ENCODE data around the gene GNG12.

The GNG12 gene

GRCh38 chr1:67696708-67697107 lies 136.6 kb downstream of the GNG12 start:
- H3K27me3 Mint-ChIP-seq (ENCODE audit: low read depth, poor library complexity), result no peaks in the 10 kb centered on the region
- H3K4me1 Mint-ChIP-seq, result peaks cover 20% of the 10 kb centered on the region
- no peak overlapping the region for H3K27ac Mint-ChIP-seq
- TF ChIP-seq, protein P1, sequence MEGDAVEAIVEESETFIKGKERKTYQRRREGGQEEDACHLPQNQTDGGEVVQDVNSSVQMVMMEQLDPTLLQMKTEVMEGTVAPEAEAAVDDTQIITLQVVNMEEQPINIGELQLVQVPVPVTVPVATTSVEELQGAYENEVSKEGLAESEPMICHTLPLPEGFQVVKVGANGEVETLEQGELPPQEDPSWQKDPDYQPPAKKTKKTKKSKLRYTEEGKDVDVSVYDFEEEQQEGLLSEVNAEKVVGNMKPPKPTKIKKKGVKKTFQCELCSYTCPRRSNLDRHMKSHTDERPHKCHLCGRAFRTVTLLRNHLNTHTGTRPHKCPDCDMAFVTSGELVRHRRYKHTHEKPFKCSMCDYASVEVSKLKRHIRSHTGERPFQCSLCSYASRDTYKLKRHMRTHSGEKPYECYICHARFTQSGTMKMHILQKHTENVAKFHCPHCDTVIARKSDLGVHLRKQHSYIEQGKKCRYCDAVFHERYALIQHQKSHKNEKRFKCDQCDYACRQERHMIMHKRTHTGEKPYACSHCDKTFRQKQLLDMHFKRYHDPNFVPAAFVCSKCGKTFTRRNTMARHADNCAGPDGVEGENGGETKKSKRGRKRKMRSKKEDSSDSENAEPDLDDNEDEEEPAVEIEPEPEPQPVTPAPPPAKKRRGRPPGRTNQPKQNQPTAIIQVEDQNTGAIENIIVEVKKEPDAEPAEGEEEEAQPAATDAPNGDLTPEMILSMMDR (IDR thresholded peaks at IDR 0.05), result no peak
- no peaks in the 10 kb centered on the region for H3K36me3 Mint-ChIP-seq (ENCODE audit: low read depth)
- DNase-seq, result no peak
- no peak overlapping the region for H3K4me3 Mint-ChIP-seq
- H3K9me3 Mint-ChIP-seq, result no peaks in the 10 kb centered on the region

- no peaks in the 10 kb centered on the region for H3K36me3 Mint-ChIP-seq (ENCODE audit: low read depth)
- H3K9me3 Mint-ChIP-seq, result no peaks in the 10 kb centered on the region
- TF ChIP-seq, protein P1 (IDR thresholded peaks at IDR 0.05), result no peak
- no peaks in the 10 kb centered on the region for H3K27me3 Mint-ChIP-seq (ENCODE audit: low read depth, poor library complexity)
- DNase-seq, result no peak
- H3K27ac Mint-ChIP-seq, result no peak overlapping the region
- no peak overlapping the region for H3K4me3 Mint-ChIP-seq
- H3K4me1 Mint-ChIP-seq, result peaks cover 15% of the 10 kb centered on the region
Observed at GRCh38 chr1:67695963-67696362, 137.3 kb downstream of the GNG12 start.

DNA sequence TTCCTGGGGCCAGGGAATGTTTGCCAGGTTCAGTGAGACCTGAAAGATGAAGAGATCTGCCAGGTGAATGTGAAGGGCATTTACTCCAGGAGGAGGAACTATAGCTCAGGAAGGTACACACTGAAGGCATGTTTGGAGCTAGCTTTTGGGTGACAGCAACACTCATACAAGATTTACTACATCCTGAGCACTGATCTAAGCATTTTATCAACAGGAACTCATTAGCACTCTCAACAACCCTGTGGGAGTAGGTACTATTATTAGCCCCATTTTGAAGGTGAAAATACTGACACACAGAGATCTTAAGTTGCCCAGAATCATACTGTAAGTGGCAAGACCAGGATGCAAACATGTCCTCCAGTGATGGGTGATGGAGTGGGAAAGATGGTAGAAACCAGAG lies 141.6 kb downstream of the GNG12 start:
- peaks cover 13% of the 10 kb centered on the region for H3K36me3 Mint-ChIP-seq (ENCODE audit: low read depth)
- no peak for DNase-seq
- H3K4me1 Mint-ChIP-seq, result peaks cover 27% of the 10 kb centered on the region
- H3K9me3 Mint-ChIP-seq, result no peaks in the 10 kb centered on the region
- TF ChIP-seq, protein P1 (IDR thresholded peaks at IDR 0.05), result no peak
- H3K4me3 Mint-ChIP-seq, result no peak overlapping the region
- no peaks in the 10 kb centered on the region for H3K27me3 Mint-ChIP-seq (ENCODE audit: low read depth, poor library complexity)
- no peak overlapping the region for H3K27ac Mint-ChIP-seq

DNA sequence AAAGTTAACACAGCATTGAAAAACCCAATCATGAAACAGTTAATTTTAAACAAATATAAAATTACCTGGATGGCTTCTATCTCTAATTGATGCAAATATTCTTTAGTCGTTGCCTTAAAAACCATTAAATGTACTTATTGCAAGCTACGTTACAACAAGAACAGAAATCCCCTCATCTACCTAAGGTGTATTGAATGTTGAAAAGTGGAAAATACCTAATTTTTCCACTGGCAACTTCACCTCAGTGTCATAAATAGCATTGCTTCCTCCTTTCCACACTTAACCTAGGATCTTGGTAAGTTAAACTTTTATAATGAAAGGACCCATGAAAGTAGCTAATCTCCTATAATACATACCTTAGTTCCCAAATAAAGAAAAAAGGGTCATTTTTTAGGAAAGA lies 142.9 kb downstream of the GNG12 start:
- H3K4me1 Mint-ChIP-seq, result peaks cover 31% of the 10 kb centered on the region
- peaks cover 13% of the 10 kb centered on the region for H3K36me3 Mint-ChIP-seq (ENCODE audit: low read depth)
- H3K4me3 Mint-ChIP-seq, result no peak overlapping the region
- H3K9me3 Mint-ChIP-seq, result no peaks in the 10 kb centered on the region
- no peak for DNase-seq
- TF ChIP-seq, protein P1 (IDR thresholded peaks at IDR 0.05), result no peak
- no peaks in the 10 kb centered on the region for H3K27me3 Mint-ChIP-seq (ENCODE audit: low read depth, poor library complexity)
- no peak overlapping the region for H3K27ac Mint-ChIP-seq

GRCh38 chr1:67690018-67690363 lies 143.3 kb downstream of the GNG12 start:
- peaks cover 31% of the 10 kb centered on the region for H3K4me1 Mint-ChIP-seq
- no peak for DNase-seq
- H3K27me3 Mint-ChIP-seq (ENCODE audit: low read depth, poor library complexity), result no peaks in the 10 kb centered on the region
- no peak overlapping the region for H3K27ac Mint-ChIP-seq
- H3K36me3 Mint-ChIP-seq (ENCODE audit: low read depth), result peaks cover 13% of the 10 kb centered on the region
- H3K9me3 Mint-ChIP-seq, result no peaks in the 10 kb centered on the region
- no peak overlapping the region for H3K4me3 Mint-ChIP-seq
- TF ChIP-seq, protein P1 (IDR thresholded peaks at IDR 0.05), result no peak

DNA sequence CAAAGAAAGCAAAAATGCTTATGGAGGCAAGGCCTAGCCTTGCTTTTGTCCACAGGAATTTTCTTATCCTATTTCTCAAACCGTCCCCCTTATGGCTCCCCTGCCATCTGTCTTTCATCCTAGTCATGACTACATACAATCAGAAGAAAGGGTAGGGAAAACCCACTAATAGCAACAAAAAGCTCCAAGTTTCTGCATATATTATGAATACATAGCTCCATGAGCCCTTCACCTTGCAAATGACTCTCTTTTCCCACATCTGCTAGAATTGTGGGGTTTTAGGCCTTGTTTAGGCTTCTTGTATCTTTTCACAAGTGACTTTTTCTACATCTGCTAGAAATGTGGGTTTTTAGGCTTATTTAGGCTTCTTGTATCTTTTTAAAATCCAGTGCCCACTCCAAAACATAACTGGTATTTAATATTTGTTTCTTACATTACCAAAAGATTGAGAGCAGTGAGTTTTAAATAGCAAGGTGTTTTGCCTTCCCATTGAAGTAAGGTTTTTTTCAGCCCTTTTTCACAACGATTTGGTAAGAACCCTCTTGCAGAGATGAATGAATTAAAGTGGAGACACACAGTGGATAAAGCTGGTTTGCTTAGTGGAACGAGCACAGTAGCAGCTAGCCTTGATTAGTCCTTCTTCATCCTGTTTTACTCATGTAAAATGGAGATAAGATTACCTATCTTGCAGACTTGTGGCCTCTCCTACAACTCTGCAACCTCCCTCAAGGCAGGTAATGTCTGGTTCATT lies 143.8 kb downstream of the GNG12 start:
- no peaks in the 10 kb centered on the region for H3K9me3 Mint-ChIP-seq
- no peak overlapping the region for H3K4me3 Mint-ChIP-seq

More for the DNA sequence above, 143.8 kb downstream of the GNG12 start:
- TF ChIP-seq, protein P1 (IDR thresholded peaks at IDR 0.05), result no peak
- DNase-seq, result no peak
- Mint-ChIP-seq H3K27ac (no peak overlapping the region), H3K4me1 (peaks cover 36% of the 10 kb centered on the region), H3K36me3 (ENCODE audit: low read depth) (peaks cover 13% of the 10 kb centered on the region), H3K27me3 (ENCODE audit: low read depth, poor library complexity) (no peaks in the 10 kb centered on the region)

All from nephron progenitor cell (in vitro differentiated cells).